DOHH2 (cell line): Measurements from ENCODE around the gene KYAT1.

Experiments
- H3F3A ChIP-seq: fragments of 200-600 bp; sonication (generic), shearing (Covaris generic); 2 replicates; pipeline ENCODE4 v1.6.0; 2016; ENCODE audit warnings: antibody characterized with exemption, mild to moderate bottlenecking; ENCODE audit not compliant: control insufficient read depth, insufficient read depth
- H3K27ac ChIP-seq: fragments of 200-600 bp; sonication (generic); 2 replicates; pipeline ENCODE4 v1.5.1; 2014; ENCODE audit warnings: low read depth, mild to moderate bottlenecking, low read length, moderate library complexity
- H3K27me3 ChIP-seq: fragments of 200-600 bp; sonication (generic); 2 replicates; pipeline ENCODE4 v1.6.1; 2014; ENCODE audit warnings: mild to moderate bottlenecking, low read length, mixed read lengths; ENCODE audit not compliant: control insufficient read depth
- H3K36me3 ChIP-seq: fragments of 200-600 bp; sonication (generic); 2 replicates; pipeline ENCODE4 v1.6.1; 2014; ENCODE audit warnings: mild to moderate bottlenecking, low read length, moderate library complexity, mixed read lengths; ENCODE audit not compliant: control insufficient read depth
- H3K4me1 ChIP-seq: fragments of 200-600 bp; sonication (generic); 2 replicates; pipeline ENCODE4 v1.6.1; 2014; ENCODE audit warnings: mild to moderate bottlenecking, low read length, mixed read lengths; ENCODE audit not compliant: control insufficient read depth
- H3K4me2 ChIP-seq: fragments of 200-600 bp; sonication (generic); 2 replicates; pipeline ENCODE4 v1.6.0; 2014; ENCODE audit warnings: mild to moderate bottlenecking, low read length, moderate library complexity
- H3K4me3 ChIP-seq: fragments of 200-600 bp; sonication (generic); 2 replicates; pipeline ENCODE4 v1.5.1; 2014; ENCODE audit warnings: mild to moderate bottlenecking, low read length, mixed read lengths
- H3K79me2 ChIP-seq: fragments of 200-600 bp; sonication (generic); 2 replicates; pipeline ENCODE4 v1.6.1; 2014; ENCODE audit warnings: mild to moderate bottlenecking, low read length, mixed read lengths; ENCODE audit not compliant: control insufficient read depth
- H3K9me2 ChIP-seq: fragments of 200-600 bp; sonication (generic); replicated peaks from 2 replicates; pipeline ENCODE4 v1.6.1; 2014; ENCODE audit warnings: mild to moderate bottlenecking, low read length, mixed read lengths; ENCODE audit not compliant: control insufficient read depth
- H3K9me3 ChIP-seq: fragments of 200-600 bp; sonication (generic); 2 replicates; pipeline ENCODE4 v1.6.1; 2014; ENCODE audit warnings: antibody characterized with exemption, low read length, mixed read lengths; ENCODE audit not compliant: control insufficient read depth, insufficient read depth
- H4K20me1 ChIP-seq: fragments of 200-600 bp; sonication (generic); 2 replicates; pipeline ENCODE4 v1.6.0; 2014; ENCODE audit warnings: low read depth, mild to moderate bottlenecking, antibody characterized with exemption, low read length, moderate library complexity; ENCODE audit not compliant: control insufficient read depth, insufficient read depth
- EZH2phosphoT487 ChIP-seq: fragments of 200-600 bp; sonication (generic); IDR thresholded peaks from 2 replicates; pipeline ENCODE4 v1.6.1; 2017; ENCODE audit warnings: borderline replicate concordance, mild to moderate bottlenecking, antibody characterized with exemption, low read length, moderate library complexity, mixed read lengths
- TF ChIP-seq, protein P1 (sequence below): fragments of 200-600 bp; sonication (generic); IDR thresholded peaks from one replicate; pipeline ENCODE4 v1.5.1; 2014; ENCODE audit warnings: antibody characterized with exemption, mild to moderate bottlenecking, low read depth, low read length; ENCODE audit not compliant: poor library complexity, severe bottlenecking

The KYAT1 gene

DNA sequence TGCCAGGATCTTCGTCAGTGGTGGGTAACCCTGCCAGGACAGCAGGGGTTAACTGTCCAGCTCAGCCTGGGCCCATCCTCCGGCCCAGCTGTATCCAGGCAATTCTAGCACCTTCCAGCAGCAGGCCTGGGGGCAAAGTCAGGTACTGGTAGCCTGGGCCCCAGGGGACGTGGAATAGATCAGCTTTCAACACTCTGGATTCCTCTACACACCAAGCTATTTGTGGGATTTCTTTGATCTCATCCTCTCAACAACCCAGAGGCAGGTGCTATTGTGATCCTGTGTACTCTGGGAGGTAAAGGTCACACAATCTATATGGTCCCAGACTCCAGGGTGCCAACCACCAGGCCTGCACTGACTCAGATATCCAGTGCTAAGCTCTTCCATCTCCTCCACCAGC lies 43.4 kb downstream of the KYAT1 start:
- no peaks in the 10 kb centered on the region for H3K4me1 ChIP-seq
- H4K20me1 ChIP-seq = no peaks in the 10 kb centered on the region
- no peaks in the 10 kb centered on the region for H3K9me3 ChIP-seq
- peaks cover 24% of the 10 kb centered on the region; the same call in 1 of the 2 replicates for H3K36me3 ChIP-seq
- H3K27me3 ChIP-seq = no peaks in the 10 kb centered on the region
- H3K79me2 ChIP-seq = no peaks in the 10 kb centered on the region
- no peak overlapping the region for H3K27ac ChIP-seq
- no peak overlapping the region for H3K4me3 ChIP-seq
- no peaks in the 10 kb centered on the region for H3K9me2 ChIP-seq
- H3F3A ChIP-seq = no peaks in the 10 kb centered on the region
- TF ChIP-seq, protein P1, sequence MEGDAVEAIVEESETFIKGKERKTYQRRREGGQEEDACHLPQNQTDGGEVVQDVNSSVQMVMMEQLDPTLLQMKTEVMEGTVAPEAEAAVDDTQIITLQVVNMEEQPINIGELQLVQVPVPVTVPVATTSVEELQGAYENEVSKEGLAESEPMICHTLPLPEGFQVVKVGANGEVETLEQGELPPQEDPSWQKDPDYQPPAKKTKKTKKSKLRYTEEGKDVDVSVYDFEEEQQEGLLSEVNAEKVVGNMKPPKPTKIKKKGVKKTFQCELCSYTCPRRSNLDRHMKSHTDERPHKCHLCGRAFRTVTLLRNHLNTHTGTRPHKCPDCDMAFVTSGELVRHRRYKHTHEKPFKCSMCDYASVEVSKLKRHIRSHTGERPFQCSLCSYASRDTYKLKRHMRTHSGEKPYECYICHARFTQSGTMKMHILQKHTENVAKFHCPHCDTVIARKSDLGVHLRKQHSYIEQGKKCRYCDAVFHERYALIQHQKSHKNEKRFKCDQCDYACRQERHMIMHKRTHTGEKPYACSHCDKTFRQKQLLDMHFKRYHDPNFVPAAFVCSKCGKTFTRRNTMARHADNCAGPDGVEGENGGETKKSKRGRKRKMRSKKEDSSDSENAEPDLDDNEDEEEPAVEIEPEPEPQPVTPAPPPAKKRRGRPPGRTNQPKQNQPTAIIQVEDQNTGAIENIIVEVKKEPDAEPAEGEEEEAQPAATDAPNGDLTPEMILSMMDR = no peak
- TF ChIP-seq EZH2phosphoT487 = no peak
- H3K4me2 ChIP-seq = no peak overlapping the region

DNA sequence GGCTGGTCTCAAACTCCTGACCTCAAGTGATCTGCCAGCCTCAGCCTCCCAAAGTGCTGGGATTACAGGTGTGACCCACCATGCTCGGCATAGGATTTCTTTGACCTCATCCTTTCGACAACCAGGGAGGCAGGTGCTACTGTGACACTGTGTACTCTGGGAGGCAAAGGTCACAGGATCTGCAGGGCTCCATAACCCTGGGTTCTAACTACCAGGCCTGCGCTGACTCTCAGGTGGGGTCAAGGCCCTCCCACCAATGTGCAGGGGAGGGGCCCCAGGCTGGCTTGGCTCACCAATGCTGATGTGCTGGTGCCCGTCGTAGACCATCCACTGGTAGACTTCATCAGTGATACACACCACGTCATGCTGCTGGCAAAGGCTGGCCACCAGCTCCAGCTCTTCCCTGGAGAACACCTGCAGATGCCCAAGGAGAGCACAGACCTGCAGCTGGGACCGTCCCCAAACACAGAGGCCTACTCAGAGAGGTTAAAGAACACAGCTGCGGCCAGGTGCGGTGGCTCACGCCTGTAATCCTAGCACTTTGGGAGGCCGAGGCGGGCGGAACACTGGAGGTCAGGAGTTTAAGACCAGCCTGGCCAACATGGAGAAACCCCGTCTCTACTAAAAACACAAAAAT lies 45.1 kb downstream of the KYAT1 start:
- no peak for TF ChIP-seq EZH2phosphoT487
- TF ChIP-seq, protein P1 = no peak

DNA sequence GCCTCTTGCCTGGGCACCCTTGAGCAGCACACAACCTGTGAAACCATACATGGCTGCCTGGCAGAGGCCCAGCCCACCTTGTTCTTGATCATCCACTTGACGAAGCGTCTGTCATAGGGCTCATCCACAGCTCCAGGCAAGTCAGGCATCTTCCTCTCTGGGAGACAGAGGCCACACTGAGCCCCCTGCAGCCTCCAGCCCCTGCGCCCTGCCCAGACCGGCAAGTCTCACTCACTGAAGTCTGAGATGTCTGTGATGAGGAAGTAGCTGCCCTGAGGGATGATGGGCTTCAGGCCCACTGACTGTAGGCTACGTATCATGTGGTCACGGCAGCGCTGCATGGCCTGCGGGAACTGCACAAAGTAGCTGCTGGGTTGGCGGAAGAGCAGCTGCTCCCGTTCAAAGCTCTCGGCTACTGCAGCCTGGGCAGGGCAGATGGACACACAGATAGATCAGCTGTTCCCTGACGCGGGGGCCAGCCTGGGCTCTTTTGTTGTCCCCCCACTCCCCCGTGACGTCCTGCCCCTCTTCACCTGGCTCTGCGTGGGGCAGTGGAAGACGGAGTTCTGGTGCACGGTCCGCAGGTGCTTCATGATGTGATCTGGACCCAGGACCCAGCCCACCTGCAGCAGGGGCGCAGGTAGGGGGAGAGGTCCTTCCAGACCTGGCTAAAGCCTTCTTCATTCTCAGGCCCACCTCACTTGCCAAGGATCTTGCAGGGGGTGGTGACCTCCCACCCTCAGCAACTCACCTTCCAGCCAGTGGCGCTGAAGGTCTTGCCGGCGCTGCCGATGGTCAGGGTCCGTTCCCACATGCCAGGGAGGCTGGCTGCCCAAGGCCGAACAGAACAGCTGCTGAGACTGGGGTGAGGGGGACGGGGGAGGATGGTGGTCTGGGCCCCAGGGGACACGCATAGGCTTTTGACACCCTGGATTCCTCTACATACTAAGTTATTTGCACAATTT lies 46.2 kb downstream of the KYAT1 start:
- Histone ChIP-seq H3F3A (no peaks in the 10 kb centered on the region), H3K27ac (no peak overlapping the region), H3K4me1 (no peaks in the 10 kb centered on the region), H3K79me2 (no peaks in the 10 kb centered on the region), H3K4me2 (no peak overlapping the region), H3K27me3 (no peaks in the 10 kb centered on the region), H3K9me3 (no peaks in the 10 kb centered on the region), H4K20me1 (no peaks in the 10 kb centered on the region), H3K9me2 (no peaks in the 10 kb centered on the region), H3K4me3 (no peak overlapping the region), H3K36me3 (peaks cover 19% of the 10 kb centered on the region; the same call in 1 of the 2 replicates)
- TF ChIP-seq, protein P1 = no peak
- no peak for TF ChIP-seq EZH2phosphoT487

More for the DNA sequence above, 45.1 kb downstream of the KYAT1 start:
- no peaks in the 10 kb centered on the region for H3K4me1 ChIP-seq
- no peaks in the 10 kb centered on the region for H4K20me1 ChIP-seq
- H3K4me2 ChIP-seq = no peak overlapping the region
- no peaks in the 10 kb centered on the region for H3K9me3 ChIP-seq
- no peaks in the 10 kb centered on the region for H3K79me2 ChIP-seq
- no peaks in the 10 kb centered on the region for H3K9me2 ChIP-seq
- H3K27ac ChIP-seq = no peak overlapping the region
- no peak overlapping the region for H3K4me3 ChIP-seq
- H3K27me3 ChIP-seq = no peaks in the 10 kb centered on the region
- peaks cover 19% of the 10 kb centered on the region; the same call in 1 of the 2 replicates for H3K36me3 ChIP-seq
- no peaks in the 10 kb centered on the region for H3F3A ChIP-seq
